Stimulated activated CD8-positive, alpha-beta memory T cell treated with anti-CD3 and anti-CD28 coated beads, Interleukin-12 subunit alpha, Interleukin-12 subunit beta, amount 100 ng/mL, for 1 hour (primary cell): ENCODE measurements around the gene MAT2B.

Experiments
- DNase-seq: peaks from one replicate; pipeline ENCODE4 v3.0.0-alpha.2; 2020; ENCODE audit warnings: low read depth

The MAT2B gene

DNA sequence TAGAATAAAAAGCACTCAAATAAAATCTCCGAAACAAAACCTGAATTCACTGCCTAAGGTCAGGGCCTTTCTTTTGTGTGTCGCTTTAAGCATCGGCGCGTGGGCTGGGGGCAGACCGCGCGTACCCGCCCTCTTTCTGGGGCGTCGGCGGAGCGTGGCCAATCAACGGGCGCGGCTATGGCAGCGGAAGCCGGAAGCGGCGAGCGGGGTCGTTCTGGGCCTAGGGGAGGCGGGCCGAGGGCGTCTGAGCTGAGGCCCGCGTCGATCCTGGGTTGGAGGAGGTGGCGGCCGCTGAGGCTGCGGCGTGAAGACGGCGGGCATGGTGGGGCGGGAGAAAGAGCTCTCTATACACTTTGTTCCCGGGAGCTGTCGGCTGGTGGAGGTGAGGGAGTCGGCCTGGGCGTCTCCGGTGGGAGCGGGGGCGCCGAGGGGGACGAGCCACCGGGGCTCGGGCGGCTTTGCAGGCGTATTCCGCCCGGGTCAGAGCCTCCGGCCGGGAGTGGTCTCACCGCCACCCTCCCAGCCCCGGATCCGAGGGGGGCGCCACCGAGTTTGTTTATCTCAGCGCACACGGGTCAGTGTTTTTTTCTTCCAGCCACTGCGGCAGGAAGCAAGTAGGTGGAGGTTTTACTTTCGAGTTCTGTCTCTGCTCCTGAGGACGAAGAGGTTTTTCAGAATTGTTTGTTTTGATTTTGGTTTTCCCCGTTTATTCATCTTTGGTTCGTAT, at the start of gene MAT2B:
MAT2B (plus strand) TSS at position 252 of the 727 bp plus-strand sequence; CDS start at position 320, 68 bp downstream.
- DNase-seq = peak; percentile 89

DNA sequence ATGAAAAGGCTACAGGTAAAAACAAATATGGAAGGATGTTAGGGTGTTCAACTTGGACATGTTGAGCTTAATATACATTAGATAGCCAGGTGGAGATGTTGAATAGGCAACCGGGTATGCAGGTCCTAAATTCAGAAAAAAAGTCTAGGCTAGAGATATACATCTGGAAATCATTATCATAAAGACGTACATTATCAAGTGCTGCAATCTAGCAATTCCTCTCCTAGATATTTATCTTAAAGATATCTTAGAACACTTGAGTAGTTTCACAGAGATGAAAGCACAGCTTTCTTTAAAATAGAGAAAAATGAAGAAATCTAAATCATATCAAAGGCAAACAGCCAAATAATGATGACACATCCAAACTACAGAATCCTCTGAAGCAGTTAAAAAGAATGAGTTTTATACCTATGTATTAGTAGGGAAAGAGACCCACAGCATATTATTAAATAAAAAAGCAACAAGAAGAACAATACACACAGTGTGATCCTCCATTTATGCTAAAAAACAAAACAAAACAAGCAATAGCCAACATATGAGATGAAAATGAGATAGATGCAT, 49.3 kb upstream of the MAT2B start:
- no peak for DNase-seq

DNA sequence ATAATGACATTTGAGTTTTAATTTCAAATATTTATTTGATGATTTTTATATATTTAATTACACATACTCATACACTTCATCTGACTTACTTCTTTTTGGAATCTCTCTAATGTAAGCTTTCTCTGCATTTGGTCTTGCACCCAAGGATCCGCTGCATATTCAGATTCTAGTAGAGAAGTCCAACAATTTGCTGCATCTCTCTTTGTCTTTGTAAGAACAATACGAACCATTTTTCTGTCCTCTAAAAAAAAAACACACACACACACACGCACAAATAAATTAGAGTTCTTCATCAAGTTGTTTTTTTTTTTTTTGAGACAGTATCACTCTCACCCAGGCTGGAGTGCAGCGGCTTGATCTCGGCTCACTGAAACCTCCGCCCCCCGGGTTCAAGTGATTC, 48.6 kb upstream of the MAT2B start:
- no peak for DNase-seq

DNA sequence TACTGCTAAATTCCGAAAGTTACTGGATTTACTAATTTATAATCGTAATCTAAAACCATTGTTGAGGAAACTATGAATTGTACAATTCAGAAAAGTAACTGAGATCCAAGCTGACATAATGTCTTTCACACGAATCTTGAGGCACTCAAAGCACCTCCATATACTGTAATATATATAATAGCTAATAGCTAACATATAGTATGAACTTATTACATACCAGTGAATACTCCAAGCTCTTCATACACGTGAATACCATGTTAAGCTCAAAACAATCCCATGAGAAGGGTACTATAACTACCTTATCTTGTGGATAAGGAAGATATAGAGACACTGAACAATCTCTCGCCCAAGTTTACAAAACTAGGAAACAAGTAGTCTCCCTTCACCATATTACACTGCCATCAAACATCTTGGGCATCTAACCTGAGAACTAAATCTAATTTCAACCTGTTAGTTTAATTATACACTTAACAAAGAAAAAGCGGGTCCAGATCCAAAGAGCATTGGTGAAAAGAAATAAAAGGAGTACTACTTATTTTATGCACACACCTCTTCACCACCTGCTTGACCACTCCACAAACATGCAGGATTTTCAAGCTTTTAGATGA, 46.5 kb upstream of the MAT2B start:
- no peak for DNase-seq

DNA sequence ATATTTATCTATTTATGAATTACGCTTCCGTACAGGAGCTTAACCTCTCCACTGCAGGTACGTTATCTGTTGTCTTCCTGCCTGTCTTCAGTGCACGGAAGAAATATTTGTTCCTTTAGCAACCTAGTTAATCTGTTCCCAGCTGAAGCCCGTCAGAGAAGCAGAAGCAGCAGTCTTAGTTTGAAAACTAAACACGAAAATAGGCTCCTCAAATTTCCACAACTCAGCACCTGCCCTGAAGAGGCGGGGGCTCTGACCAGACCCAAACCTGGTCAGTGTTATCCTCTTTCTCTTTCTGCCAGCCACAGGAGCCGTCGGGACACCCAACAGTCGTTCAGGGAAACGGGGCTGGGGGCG, 46.0 kb upstream of the MAT2B start:
- DNase-seq = no peak

DNA sequence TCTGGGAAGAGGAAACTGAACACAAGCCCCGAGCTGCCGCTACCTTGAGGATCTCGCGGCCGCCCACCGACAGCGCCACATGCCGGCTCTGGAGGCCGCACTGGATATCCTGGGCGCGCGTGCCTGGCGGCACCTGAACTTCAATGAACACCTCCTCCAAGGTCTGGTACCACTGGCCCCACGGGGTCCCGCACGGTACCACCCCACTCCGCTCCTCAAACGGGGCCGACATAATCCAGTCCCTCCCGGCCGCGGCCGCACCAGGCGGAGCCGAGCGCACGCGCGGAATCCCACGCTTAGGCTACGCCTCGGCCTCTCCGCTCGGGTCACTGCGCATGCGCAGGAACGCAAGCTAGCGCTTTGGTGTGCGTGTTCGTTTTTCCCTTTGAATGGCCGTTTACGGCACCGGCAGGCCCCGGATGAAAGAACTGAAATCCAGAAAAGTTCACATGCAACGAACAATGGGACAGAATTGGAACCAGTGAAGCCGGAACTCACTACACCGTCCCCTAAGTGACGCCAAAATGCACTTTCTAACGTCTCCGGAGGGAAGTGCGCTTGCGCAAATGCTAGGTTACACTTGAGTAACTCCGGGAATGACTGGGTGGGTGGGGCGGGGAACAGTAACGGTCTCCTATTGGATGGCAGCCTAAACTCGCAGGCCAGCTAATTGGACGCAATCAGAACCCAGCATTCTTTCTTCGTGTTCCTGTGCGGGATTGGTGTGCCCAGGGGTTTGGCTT, 45.4 kb upstream of the MAT2B start, which contains the start of gene NUDCD2:
NUDCD2 (minus strand) TSS at position 284 of the 743 bp plus-strand sequence; CDS start at position 232, 52 bp downstream.
- DNase-seq = peak; percentile 94

DNA sequence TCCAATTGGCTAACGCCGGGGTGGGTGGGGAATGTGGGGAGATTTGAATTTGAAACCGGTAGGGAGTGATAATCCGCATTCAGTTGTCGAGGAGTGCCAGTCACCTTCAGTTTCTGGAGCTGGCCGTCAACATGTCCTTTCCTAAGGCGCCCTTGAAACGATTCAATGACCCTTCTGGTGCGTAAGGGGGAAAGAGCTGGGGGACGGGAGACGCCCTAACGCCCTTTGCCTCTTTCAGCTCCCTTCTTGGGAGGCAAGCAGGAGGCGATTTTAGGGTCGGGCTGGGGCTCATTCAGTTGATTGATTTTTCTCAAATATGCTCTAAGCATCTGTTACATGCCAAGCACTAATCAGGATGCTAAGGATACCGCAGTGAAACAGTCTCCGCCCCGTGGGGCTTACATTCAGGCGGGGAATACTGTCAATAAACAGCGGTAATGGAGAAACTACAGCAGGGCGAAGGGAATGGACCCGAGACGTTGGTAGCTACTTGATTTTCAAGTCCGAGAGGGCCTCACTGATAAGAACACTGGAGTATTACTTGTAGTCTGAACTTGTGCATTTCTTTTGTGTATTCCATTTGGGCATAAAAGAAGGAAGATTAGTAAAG, 44.8 kb upstream of the MAT2B start, which contains the start of gene HMMR:
HMMR (plus strand) TSS at position 71 of the 610 bp plus-strand sequence; CDS start at position 132, 61 bp downstream.
- no peak for DNase-seq

DNA sequence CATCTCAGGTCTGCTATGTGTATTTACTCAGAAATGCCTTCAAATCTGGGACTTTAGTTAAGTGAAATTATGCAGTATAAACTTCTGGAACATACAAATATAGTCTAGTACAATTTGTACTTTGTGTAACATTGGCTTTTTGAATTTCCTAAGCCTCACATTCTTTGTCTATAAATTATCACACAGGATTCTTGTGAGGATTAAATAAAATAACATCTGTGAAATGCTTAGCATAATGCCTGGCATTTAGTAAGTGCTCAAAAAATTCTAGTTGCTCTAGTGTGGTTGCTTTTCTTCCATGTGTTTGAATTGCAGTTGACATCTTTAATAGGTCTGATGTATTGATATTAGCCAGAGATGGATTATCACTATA, 42.4 kb upstream of the MAT2B start:
- no peak for DNase-seq

DNA sequence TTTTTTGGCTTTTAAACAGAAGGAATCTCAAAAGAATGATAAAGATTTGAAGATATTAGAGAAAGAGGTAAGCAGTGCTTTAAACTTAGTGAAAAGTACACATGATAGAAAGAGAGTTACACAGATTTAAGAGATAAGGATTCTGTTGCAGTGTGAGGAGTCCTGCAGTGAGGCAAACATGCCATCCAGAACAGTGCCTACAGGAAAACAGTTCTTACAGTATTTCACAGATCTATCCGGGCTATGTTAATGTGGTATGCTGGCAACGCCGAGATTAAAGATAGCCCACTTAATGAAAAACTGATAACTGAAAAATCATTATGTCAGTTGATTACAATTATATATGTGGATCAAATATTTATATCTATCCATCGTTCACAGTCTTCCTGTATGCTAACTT, 37.7 kb upstream of the MAT2B start:
- no peak for DNase-seq

DNA sequence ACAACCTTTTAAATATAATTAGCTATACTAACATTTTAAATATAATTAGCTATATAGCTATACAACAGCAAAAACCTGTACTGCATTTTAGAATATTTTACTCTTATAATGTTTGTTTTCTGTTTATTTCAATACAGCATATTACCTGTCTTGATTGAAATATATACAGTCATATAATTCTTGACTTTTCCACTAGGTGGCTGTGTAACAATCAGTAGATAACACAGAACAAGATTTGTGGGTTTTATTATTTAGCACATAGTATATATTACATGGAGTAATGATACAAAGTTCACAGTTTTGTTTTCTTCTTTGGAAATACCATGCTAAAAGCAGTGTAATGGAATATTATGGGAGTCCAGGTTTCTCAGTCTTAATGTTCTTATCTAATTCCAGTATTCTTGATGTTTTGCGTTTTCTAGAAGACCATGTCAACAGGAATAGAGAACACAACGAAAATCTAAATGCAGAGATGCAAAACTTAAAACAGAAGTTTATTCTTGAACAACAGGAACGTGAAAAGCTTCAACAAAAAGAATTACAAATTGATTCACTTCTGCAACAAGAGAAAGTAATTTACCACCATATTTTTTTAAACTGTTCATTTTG, 31.7 kb upstream of the MAT2B start:
- DNase-seq = no peak

DNA sequence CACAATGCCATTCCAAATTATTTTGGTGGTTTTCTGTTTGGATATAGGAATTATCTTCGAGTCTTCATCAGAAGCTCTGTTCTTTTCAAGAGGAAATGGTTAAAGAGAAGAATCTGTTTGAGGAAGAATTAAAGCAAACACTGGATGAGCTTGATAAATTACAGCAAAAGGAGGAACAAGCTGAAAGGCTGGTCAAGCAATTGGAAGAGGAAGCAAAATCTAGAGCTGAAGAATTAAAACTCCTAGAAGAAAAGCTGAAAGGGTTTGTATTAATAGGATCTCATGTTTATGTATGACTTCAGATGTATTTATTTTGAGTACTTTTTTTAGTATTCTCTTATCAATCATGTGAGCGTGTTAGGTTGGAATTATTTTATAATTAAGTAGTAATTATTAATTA, 30.0 kb upstream of the MAT2B start:
- DNase-seq = no peak

DNA sequence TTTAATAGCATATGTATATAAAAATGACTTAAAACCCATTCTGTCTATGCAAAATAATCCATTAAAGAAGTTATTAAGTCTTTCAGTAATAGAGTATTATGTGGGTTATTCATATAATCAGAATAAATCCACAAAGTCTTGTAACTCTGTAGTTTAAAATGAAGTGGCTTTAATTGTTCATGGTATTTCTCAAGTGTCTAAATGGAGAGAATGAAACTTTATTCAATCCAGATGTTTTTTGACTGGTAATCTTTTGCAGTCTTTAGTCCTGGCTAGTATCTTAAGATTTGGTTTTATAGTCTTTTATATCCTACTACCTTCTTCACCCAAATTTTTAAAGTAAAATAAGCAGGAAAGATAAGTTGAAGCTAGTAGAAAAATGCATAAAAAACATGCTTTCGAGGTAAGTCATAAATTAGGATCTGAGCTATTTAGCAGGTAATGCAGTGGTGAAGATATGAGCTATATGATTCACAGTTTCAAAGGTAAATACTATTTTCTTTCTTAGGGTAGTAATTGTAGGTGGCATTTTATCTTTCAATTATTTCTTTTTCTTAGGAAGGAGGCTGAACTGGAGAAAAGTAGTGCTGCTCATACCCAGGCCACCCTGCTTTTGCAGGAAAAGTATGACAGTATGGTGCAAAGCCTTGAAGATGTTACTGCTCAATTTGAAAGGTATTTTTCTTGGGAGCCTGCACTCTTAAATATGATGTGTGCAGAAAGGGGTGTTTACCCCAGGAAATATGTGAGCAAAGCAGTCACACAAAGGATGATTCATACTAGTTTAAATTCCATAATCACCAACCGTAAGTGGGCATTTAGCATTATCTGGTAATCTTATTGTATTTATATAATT, 27.1 kb upstream of the MAT2B start:
- no peak for DNase-seq

DNA sequence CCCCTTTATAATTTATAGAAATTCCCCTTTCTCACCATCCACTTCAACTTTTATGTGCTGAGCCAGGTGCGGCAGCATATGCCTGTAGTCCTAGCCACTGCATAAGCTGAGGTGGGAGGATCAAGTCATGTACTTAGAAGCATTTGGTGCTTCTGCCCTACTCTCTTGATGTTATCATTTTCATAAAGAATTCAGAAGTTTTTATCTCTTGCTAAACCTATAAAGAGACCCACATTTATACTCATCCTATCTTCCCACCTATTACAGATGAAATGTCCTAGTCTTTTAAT, 26.5 kb upstream of the MAT2B start:
- DNase-seq = no peak

DNA sequence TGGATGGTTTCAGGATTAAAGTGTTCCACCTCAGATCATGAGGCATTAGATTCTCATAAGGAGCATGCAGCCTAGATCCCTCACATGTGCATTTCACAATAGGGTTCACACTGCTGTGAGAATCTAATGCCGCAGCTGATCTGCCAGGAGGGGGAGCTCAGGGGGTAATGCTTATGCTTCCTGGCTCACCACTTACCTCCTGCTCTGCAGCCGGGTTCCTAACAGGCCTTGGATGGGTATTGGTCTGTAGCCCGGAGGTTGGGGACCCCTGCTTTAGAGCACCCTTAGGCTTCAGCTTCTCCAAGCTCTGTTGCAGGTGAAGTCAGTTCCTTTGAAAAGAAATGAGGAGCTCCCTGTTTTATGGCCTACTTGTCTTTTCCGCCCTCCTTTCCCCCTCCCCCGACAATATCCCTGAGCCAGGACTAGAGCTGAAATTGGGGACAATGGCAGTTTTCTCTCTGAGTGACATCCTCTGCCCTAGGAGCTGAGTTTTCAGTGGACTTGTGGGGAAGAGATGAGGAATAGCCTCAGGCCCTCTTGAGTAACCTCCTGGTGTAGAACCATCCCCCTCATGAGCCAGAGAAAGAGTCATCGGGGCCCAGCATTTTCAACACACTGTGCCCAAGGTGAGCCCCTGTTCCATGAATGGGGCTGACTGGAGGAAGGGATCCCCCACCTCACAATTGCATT, 16.2 kb upstream of the MAT2B start:
- DNase-seq = no peak

DNA sequence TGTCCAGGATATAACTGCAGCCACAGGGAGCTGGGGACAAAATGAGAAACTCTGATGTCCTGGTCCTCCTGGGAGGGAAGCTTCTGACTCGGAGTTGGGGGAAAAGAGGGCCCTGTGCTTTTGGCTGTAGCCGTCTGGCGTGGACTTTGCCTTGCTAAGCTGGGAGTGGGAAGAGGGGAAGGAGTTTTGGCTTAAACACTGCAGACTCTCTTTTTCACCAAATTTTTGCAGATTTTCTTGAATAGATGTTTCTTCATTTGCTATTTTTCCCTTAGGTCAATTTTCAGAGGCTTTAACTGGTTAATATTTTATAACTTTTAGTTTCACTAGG, 15.7 kb upstream of the MAT2B start:
- no peak for DNase-seq

DNA sequence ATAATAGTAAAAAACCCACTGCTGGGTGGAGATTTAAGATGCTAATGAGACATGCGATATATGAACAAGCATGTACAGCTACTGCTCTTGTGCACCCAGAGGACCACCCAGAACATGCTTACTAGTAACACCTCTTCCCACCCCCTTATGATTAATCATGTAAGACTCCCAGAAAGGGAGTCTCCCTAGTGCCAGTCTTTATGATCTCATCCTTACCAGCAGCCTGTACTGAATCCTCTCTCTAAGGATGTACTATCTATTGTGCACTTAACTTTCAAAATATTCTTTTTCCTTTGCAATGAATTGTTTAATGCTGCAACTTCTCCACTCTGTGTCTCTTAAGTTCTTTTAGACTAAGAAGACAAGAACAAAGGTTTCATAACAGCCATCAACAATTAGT, 9.1 kb upstream of the MAT2B start:
- DNase-seq = no peak

DNA sequence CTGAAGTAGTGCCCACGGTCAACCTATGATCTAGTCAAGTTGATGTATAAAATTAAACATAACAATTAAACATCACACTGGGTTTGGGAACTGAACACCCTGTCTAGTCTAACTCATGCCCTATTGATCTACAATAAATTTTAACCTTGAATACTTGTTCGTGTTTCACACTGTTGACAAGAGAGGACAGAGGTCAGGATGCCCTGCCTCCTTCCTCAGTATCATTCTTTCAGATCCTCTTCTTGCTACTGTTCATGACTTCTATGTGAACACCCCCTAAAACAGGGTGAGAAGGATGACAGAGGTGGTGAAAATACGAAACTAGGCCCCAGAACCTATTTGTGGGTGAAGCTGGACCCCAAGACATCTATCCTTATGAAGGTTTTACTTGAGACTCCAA, 8.1 kb upstream of the MAT2B start:
- DNase-seq = no peak

DNA sequence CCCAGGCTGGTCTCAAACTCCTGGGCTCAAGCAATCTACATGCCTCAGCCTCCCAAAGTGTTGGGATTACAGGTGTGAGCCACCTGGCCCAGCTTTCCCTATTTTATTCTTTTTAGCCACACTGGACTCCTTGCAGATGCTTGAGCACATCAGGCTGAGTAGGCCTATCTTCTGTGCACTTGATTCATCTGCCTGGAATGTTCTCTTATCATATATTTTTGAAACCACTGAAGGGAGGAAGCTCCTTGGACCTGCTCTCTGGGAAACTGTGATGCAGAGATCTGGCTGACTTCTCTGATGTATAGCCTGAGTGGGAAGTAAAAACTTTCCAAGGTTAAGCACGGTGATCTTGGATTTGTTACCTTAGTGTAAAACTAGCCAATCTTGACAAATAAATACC, 6.5 kb upstream of the MAT2B start:
- DNase-seq = no peak

DNA sequence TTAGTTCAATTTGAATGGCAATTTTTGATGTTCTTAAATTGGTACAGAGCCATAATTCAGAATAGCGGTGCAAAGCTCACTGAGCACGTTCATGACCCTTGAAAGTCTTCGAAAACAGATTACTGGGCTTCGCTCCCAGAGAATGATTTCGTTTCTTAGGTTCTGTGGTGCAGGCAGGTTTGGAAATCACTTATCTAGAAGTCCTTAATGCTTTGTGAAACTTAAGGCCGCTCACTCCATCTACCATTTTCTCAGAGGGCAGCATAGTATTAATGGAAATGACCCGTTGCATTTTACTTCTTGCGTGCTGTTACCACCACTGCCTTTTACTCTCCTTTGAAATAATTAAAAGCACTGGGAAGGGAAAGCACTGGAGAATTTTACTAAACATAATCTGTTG, 2.9 kb upstream of the MAT2B start:
- DNase-seq = no peak
